Right atrium auricular region (tissue), 2 donors: Measurements from ENCODE around the gene CRYBA4. TPM values are rescaled to one million over a fixed set of nuclear protein-coding genes. Genes with fewer than 3 reads are reported as not detected.
A peak's percentile ranks its signal among the peaks of the same experiment; 100 is the strongest.

Source experiments
- DNase-seq: peaks from one replicate; pipeline ENCODE4 v3.0.0-alpha.2; 2019; ENCODE audit warnings: low spot score
- H3K27ac ChIP-seq, 2 donors: fragments of 200-600 bp; sonication (generic); 1 replicate in 1 of 2; 2 replicates in 1 of 2; pipeline ENCODE4 v1.5.1; 2016 to 2019
- H3K27me3 ChIP-seq, 2 donors: fragments of 200-600 bp; sonication (generic); one replicate each; pipeline versions ENCODE4 v1.5.1 to v1.6.0; 2017 to 2019
- H3K36me3 ChIP-seq: fragments of 200-600 bp; sonication (generic); one replicate; pipeline ENCODE4 v1.5.1; 2016
- H3K4me1 ChIP-seq, 2 donors: fragments of 200-600 bp; sonication (generic); one replicate each; pipeline versions ENCODE4 v1.5.1 to v1.6.0; 2017 to 2019
- H3K4me3 ChIP-seq, 2 donors: fragments of 200-600 bp; sonication (generic); 1 replicate in 1 of 2; 2 replicates in 1 of 2; pipeline ENCODE4 v1.5.1; 2017 to 2019; ENCODE audit warnings: mild to moderate bottlenecking in 1 of 2, moderate library complexity in 1 of 2
- H3K9me3 ChIP-seq, 2 donors: fragments of 200-600 bp; sonication (generic); one replicate each; pipeline ENCODE4 v1.5.1; 2019
- CTCF ChIP-seq, 2 donors: fragments of 200-600 bp; sonication (generic); IDR thresholded peaks; one replicate each; pipeline ENCODE4 v1.5.1; 2019; ENCODE audit warnings: antibody characterized with exemption in 2 of 2
- total RNA-seq, 2 donors: library from RNA; depleted of rRNA; stranded (reverse); fragments of >200 nt; gene quantifications; one replicate each; pipeline ENCODE4 v1.1.0, GENCODE V29; 2016

CRYBA4 gene
- total RNA-seq, 2 donors from 2014 or later, result not detected

- peaks cover 0 to 45% of the 10 kb centered on the region in 2 donors for H3K4me1 ChIP-seq
- peak; percentile 74 for DNase-seq
- H3K4me3 ChIP-seq, result peak within 1 kb of the TSS; percentile 80 to 97
- H3K9me3 ChIP-seq, result no peaks in the 10 kb centered on the region
- TF ChIP-seq CTCF (IDR thresholded peaks at IDR 0.05), result no peak
- no peaks in the 10 kb centered on the region for H3K27me3 ChIP-seq
- peak within 1 kb of the TSS; percentile 76 to 89 for H3K27ac ChIP-seq
- no peaks in the 10 kb centered on the region for H3K36me3 ChIP-seq
Observed at GRCh38 chr22:26589845-26590736, 31.7 kb upstream of the CRYBA4 start, which contains the start of gene TPST2. Gene TPST2 (minus strand): TSS chr22:26590132. CDS start chr22:26541630, 48,502 bp downstream.

- no peak for DNase-seq
- no peaks in the 10 kb centered on the region for H3K36me3 ChIP-seq
- H3K4me3 ChIP-seq, result no peak overlapping the region
- no peak overlapping the region for H3K27ac ChIP-seq
- no peaks in the 10 kb centered on the region for H3K27me3 ChIP-seq
- H3K9me3 ChIP-seq, result no peaks in the 10 kb centered on the region
- H3K4me1 ChIP-seq, result peaks cover 0 to 21% of the 10 kb centered on the region in 2 donors
- TF ChIP-seq CTCF (IDR thresholded peaks at IDR 0.05), result no peak
Observed at GRCh38 chr22:26592421-26592891, 29.3 kb upstream of the CRYBA4 start.

- Histone ChIP-seq H3K4me1 (peaks cover 0 to 15% of the 10 kb centered on the region in 2 donors), H3K36me3 (no peaks in the 10 kb centered on the region), H3K27ac (no peak overlapping the region), H3K9me3 (no peaks in the 10 kb centered on the region), H3K4me3 (no peak overlapping the region), H3K27me3 (no peaks in the 10 kb centered on the region)
- TF ChIP-seq CTCF (IDR thresholded peaks at IDR 0.05), result no peak
- no peak for DNase-seq
Observed at GRCh38 chr22:26593763-26594162, 28.0 kb upstream of the CRYBA4 start.

GRCh38 chr22:26597026-26597425 is 24.7 kb upstream of the CRYBA4 start:
- H3K4me3 ChIP-seq, result no peak overlapping the region
- no peaks in the 10 kb centered on the region for H3K4me1 ChIP-seq
- DNase-seq, result no peak
- TF ChIP-seq CTCF (IDR thresholded peaks at IDR 0.05), result no peak
- H3K36me3 ChIP-seq, result no peaks in the 10 kb centered on the region
- no peaks in the 10 kb centered on the region for H3K9me3 ChIP-seq
- no peaks in the 10 kb centered on the region for H3K27me3 ChIP-seq
- H3K27ac ChIP-seq, result no peak overlapping the region

- H3K9me3 ChIP-seq, result no peaks in the 10 kb centered on the region
- no peak for TF ChIP-seq CTCF (IDR thresholded peaks at IDR 0.05)
Observed at GRCh38 chr22:26597480-26597879, 24.3 kb upstream of the CRYBA4 start.

More at GRCh38 chr22:26597480-26597879, 24.3 kb upstream of the CRYBA4 start:
- H3K36me3 ChIP-seq, result no peaks in the 10 kb centered on the region
- DNase-seq, result no peak
- no peak overlapping the region for H3K27ac ChIP-seq
- no peaks in the 10 kb centered on the region for H3K4me1 ChIP-seq
- H3K27me3 ChIP-seq, result no peaks in the 10 kb centered on the region
- no peak overlapping the region for H3K4me3 ChIP-seq
